Vagina (tissue), 2 donors: Measurements from ENCODE around the gene RALGAPB.

Experiments
- POLR2A ChIP-seq, 2 donors: fragments of 450-650 bp; IDR thresholded peaks; one replicate each; pipeline ENCODE4 v1.6.1; 2017; ENCODE audit warnings: antibody characterized with exemption in 2 of 2, mild to moderate bottlenecking in 2 of 2, moderate library complexity in 2 of 2
- POLR2AphosphoS5 ChIP-seq, 2 donors: sonication (generic); formaldehyde crosslinking; IDR thresholded peaks; one replicate each; pipeline ENCODE4 v1.9.0; 2017; ENCODE audit warnings: antibody characterized with exemption in 2 of 2, mild to moderate bottlenecking in 2 of 2, low read depth in 1 of 2; ENCODE audit not compliant: insufficient read depth in 1 of 2
- TF ChIP-seq, protein P1 (sequence below), 3 experiments: fragments of 450-650 bp in 2 of 3; fragments of 200-600 bp in 1 of 3; sonication (generic) in 1 of 3; IDR thresholded peaks; one replicate each; pipeline ENCODE4 v1.5.1; 2017 to 2019; ENCODE audit warnings: antibody characterized with exemption in 3 of 3, mild to moderate bottlenecking in 2 of 3, moderate library complexity in 2 of 3

DNA sequence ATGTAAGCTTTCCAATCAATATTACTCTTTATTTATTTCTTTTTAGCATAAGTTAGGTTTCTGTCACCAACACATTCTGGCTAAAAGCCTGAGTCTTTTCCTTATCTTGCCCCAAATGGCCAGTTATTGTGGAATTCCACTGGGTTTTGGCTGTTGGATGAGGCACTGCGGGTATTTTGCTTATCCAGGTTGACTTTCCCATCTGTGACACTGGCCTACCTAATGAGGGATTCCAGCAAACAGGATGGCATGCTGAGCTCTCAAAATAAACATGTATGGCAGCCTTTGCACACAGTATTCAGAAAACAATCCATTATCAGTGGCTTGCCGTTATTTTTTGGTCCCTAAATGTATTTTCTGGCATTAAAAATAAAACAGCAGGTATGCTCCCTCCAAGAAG, 6.5 kb upstream of the RALGAPB start:
- TF ChIP-seq POLR2A (IDR thresholded peaks at IDR 0.05), result no peak
- TF ChIP-seq POLR2AphosphoS5 (IDR thresholded peaks at IDR 0.05; ENCODE audit: insufficient read depth in 1 of 2, low read depth in 1 of 2), result no peak
- TF ChIP-seq, protein P1, sequence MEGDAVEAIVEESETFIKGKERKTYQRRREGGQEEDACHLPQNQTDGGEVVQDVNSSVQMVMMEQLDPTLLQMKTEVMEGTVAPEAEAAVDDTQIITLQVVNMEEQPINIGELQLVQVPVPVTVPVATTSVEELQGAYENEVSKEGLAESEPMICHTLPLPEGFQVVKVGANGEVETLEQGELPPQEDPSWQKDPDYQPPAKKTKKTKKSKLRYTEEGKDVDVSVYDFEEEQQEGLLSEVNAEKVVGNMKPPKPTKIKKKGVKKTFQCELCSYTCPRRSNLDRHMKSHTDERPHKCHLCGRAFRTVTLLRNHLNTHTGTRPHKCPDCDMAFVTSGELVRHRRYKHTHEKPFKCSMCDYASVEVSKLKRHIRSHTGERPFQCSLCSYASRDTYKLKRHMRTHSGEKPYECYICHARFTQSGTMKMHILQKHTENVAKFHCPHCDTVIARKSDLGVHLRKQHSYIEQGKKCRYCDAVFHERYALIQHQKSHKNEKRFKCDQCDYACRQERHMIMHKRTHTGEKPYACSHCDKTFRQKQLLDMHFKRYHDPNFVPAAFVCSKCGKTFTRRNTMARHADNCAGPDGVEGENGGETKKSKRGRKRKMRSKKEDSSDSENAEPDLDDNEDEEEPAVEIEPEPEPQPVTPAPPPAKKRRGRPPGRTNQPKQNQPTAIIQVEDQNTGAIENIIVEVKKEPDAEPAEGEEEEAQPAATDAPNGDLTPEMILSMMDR (IDR thresholded peaks at IDR 0.05), result no peak
